ENCODE measurements around the gene TCF4.

The TCF4 gene

DNA sequence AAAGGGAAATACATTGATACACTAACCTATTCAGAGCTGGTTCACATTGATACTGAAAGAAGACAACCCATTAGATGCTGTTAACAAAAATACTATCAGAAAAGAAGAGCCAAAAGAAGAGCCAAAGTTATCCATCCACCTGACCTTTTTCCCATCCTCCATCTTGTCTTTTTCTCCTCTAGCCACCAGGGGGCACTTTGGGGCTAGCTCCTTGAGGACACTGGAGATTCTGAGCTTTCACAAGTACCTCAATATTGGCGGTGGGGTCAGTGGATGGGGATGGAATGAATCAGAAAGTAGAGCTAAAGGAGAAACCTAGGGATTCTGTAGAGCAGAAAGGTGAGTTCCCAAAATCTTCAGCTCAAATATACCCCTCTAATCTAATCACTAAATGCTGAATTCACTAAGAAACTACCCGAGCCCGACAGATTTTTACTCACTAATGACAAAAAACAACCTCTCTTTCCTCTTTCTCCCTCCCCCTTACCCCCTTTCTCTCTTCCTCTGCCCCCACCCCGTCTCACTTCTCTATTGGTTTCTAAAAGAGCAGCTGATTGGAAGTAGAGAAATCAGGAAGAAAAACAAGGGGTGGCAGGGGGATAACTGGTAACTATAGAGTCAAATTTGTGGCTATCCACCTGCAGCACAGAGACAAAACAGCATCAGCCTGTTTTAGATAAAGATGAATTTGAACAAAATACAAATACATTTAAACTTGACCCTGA lies 203.3 kb downstream of the TCF4 start:
- DNase-seq (ENCODE audit: low spot score) = peak; percentile 32

GRCh38 chr18:55384115-55384514 lies 203.9 kb downstream of the TCF4 start:
- DNase-seq (ENCODE audit: low spot score) = no peak

DNA sequence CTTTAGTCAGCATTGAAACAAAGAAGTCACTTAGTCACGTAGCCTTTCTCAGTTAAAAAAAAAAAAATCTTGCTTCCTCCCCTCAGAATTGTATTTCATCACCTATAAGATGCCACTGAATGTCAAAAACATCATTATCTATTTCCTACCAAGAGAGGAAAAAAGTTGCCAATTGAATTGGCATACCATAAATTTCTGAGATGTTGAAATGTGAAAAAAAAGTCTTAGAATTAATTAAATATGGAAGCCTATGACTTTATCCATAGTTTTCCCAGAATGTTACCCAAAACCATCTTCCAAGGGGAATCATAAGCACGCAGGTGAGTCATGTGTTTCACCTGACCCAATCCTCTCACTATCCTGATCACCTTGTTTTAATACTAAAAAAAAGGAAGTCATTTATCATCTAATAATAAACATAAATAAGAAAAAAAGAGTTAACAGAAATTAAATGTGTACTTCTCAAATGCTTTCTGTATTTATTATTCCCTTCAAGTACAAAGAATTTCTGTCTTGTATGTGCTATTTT lies 205.7 kb downstream of the TCF4 start:
- no peak for DNase-seq (ENCODE audit: low spot score)

GRCh38 chr18:55381277-55381676 lies 206.7 kb downstream of the TCF4 start:
- DNase-seq (ENCODE audit: low spot score) = no peak

DNA sequence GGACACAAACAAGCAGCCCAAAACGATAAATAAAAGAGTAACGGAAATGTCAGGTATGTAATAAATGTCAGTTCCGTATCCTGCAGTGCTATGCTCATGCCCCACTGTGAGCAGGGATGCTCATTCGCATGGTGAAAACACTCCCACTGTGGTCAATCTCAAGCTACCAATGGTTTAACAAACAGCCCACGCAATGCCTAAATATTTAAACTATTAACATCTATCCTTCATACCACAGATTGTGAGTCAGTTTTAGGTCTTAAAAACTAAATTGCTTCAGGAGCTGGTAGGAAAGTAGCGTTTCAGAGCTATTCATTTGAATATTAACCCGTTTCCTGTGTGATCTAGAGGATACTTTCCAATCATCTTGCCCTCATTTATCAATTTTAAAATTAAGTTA lies 207.4 kb downstream of the TCF4 start:
- no peak for DNase-seq (ENCODE audit: low spot score)

DNA sequence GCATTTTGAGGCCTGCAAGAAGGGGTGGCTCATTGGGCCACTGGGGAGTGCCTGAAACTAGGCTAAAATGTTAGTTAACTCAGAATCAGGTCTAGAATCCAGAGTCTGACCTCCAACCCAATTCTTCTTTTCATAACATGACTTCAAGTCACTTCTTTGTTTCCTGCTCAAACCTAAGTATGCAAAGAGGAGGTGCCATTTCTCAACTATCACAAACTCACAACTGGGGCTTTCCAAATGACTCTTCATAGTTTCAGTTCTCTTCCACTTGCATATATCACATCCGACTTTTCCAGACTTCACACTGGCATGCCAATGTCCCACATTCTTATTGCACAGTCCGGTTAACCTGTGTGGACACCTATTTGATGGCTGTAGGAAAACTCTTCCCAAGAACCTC lies 211.6 kb downstream of the TCF4 start:
- no peak for DNase-seq (ENCODE audit: low spot score)

GRCh38 chr18:55375930-55376329 lies 212.1 kb downstream of the TCF4 start:
- DNase-seq (ENCODE audit: low spot score) = no peak

GRCh38 chr18:55374741-55375140 lies 213.3 kb downstream of the TCF4 start:
- no peak for DNase-seq (ENCODE audit: low spot score)

GRCh38 chr18:55372209-55372608 lies 215.8 kb downstream of the TCF4 start:
- no peak for DNase-seq (ENCODE audit: low spot score)

DNA sequence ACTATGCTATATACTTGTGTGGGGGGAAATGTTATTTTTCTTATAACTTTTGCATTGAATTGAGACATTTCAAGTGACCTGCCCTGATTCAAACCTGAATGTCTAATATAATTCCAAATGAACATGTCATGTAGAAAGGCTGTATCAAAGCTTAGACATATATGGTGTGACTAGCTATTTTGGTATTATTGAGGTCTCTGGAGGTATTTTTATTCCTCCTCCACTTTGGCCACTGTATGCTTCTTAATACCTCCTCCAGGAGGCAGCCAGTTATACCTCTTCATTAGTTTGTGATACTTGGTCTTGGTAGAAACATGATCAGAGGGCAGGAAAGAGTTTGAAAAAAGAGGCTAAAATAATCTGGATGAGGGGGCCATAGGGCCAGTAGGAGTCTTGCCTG lies 217.1 kb downstream of the TCF4 start:
- DNase-seq (ENCODE audit: low spot score) = no peak

DNA sequence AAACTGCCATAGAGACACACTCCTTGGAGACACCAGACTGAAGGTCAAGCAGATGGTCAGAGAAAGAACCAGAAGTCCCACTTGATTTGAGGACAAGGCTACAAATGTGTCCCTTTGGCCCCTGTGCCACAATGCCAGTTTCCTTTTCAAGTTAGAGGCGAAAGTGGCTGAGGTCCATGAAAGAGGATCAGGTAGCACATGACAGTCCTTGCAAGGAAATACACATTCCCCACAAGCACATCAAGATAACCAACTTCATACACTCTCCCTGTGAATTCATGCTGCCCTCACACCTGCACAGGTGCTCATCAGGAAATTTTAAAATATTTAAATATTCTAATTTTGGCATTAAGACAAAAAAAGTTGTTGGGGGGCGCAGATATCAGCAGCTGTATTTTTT lies 218.6 kb downstream of the TCF4 start:
- no peak for DNase-seq (ENCODE audit: low spot score)

- DNase-seq (ENCODE audit: low spot score) = no peak
These were observed 222.7 kb downstream of the TCF4 start for GRCh38 chr18:55365342-55365741.

- no peak for DNase-seq (ENCODE audit: low spot score)
These were observed 225.7 kb downstream of the TCF4 start for GRCh38 chr18:55362303-55362702.

DNA sequence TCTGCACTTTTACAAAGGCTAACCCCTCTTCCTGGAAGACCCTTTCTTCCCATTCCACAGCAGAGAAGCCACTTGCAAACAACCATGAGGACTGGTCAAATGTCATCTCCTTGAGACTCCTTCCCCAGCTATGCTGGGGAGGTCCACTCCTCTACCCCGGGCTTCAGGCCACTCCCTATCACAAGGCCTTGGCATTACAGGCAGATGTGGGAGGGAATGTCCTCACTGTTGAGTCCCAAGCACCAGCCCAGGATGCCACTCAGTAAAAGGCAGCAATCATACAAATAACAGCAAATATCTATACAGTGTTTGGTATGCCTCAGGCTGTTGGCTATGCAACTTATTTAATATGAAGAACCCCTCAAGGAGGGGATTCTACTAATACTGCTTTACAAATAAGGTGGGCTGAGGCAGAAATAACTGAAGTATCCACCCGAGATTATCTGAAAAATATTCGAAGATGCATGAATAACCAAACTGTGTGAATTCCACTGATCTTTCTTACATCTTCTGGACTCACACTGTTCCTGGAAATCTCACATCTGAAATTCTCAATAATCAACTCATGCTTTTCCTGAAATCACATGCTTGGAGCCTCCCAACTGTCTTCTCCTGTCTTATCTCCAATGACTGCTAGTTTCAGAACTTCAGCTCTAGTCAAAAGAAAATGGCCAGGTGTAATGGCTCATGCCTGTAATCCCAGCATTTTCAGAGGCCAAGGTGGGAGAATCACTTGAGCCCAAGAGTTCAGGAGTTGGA lies 226.3 kb downstream of the TCF4 start:
- no peak for DNase-seq (ENCODE audit: low spot score)

- DNase-seq (ENCODE audit: low spot score) = no peak
These were observed 227.9 kb downstream of the TCF4 start for GRCh38 chr18:55360061-55360460.

DNA sequence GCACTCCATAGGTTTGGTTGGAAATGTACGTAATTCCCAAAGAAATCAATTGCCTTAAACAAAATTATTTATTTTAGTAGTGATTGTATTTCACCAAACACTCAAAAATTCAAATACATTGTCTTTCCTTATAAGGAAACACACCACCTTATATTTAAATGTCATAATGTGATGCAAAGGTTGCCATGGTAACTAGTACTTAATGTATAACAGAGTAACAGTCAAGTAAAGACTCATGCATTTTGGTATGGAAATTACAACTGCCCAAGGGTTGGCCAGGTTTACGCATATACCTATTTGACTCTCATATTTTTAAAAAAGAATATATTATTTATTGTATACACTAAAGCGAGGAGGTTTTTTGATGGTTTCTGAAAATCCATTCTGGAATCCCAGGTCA lies 231.2 kb downstream of the TCF4 start:
- DNase-seq (ENCODE audit: low spot score) = no peak

GRCh38 chr18:55355223-55355622 lies 232.8 kb downstream of the TCF4 start:
- DNase-seq (ENCODE audit: low spot score) = no peak

DNA sequence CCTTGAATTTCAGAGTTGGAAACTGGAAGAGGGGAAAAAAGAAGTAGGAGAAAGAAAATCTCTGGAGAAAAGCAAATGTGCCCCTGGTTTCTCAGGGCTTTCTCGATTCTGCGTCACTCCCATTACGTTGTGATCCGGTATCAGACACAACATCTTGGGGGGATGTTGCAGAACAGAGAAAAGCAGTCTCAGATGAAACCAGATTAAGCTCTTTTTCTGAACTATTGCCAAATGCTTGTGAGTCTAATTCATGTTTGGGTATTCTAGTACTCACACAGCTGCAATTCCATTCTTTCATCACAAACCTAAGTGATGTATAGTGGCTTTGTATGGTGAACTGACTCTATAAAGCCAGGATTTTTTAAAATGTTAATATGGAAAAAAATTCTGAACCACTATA lies 233.2 kb downstream of the TCF4 start:
- DNase-seq (ENCODE audit: low spot score) = no peak

GRCh38 chr18:55353806-55354205 lies 234.2 kb downstream of the TCF4 start:
- DNase-seq (ENCODE audit: low spot score) = no peak

- DNase-seq (ENCODE audit: low spot score) = no peak
These were observed 234.6 kb downstream of the TCF4 start for GRCh38 chr18:55353391-55353790.

GRCh38 chr18:55351980-55352714 lies 235.8 kb downstream of the TCF4 start:
- DNase-seq (ENCODE audit: low spot score) = no peak

DNA sequence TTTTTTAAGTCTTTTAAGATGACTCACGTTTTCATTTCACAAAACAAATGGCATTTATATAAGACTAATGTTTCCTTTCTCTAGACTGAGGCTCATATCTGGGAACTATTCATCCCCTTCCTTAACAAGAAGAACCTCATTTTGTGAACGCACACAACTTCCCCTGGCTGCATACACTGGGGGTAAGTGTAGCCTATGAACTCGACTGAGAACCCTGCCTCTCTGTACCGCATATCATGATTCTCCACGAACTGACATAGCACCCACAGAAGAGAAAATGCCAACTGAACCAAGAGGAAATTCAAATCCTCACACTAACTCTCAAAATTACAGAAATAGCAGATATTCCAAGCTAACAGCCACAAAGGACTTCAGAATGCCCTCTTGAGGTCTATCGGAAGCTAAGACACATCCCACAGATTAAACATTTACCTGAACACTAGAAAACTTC lies 236.7 kb downstream of the TCF4 start:
- no peak for DNase-seq (ENCODE audit: low spot score)

GRCh38 chr18:55349685-55350084 lies 238.3 kb downstream of the TCF4 start:
- DNase-seq (ENCODE audit: low spot score) = no peak
